ENCODE results near the gene TIAM2.

The TIAM2 gene

DNA sequence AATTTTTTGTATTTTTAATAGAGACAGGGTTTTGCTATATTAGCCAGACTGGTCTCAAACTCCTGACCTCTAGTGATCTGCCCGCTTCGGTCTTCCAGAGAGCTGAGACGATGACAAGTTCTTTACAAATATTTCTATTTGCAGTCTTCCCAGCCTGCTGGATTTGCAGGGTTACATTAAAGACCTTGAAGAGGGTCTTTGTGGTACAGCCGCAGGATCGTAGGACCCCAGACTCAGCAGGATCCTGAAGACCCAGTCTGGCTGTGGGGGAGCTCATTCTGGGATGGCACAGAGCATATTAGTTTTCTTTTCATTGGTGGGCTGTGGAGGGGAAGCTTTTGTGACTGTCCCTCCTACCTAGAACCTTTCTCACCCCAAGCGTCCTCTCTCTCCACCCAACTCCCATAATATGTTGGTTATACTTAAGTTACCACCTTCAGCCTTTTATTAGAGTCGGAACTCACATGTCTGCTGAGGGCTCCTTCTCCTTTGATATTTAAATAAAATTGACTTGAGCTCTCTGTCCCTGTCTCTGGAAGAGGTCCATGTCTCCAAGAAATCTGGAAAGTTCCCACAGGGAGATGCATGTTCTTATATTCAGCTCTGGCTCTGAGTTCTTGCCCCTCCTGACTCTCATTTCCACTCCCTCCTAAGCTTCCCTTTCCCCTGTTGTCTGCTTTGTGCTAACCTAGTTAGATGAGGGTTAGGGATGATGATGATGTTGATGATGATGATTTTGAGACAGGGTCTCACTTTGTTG, 72.0 kb downstream of the TIAM2 start:
- no peak for DNase-seq (ENCODE audit: low read depth)
- TF ChIP-seq, protein P1, sequence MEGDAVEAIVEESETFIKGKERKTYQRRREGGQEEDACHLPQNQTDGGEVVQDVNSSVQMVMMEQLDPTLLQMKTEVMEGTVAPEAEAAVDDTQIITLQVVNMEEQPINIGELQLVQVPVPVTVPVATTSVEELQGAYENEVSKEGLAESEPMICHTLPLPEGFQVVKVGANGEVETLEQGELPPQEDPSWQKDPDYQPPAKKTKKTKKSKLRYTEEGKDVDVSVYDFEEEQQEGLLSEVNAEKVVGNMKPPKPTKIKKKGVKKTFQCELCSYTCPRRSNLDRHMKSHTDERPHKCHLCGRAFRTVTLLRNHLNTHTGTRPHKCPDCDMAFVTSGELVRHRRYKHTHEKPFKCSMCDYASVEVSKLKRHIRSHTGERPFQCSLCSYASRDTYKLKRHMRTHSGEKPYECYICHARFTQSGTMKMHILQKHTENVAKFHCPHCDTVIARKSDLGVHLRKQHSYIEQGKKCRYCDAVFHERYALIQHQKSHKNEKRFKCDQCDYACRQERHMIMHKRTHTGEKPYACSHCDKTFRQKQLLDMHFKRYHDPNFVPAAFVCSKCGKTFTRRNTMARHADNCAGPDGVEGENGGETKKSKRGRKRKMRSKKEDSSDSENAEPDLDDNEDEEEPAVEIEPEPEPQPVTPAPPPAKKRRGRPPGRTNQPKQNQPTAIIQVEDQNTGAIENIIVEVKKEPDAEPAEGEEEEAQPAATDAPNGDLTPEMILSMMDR (IDR thresholded peaks at IDR 0.05; ENCODE audit: low read depth, low read length, missing control alignments): no peak
- H3K4me3 ChIP-seq (ENCODE audit: low read depth, low read length): no peak overlapping the region

- H3K4me3 ChIP-seq (ENCODE audit: low read depth, low read length): no peak overlapping the region
- no peak for DNase-seq (ENCODE audit: low read depth)
- TF ChIP-seq, protein P1 (IDR thresholded peaks at IDR 0.05; ENCODE audit: low read depth, low read length, missing control alignments): no peak
These were observed 73.0 kb downstream of the TIAM2 start for GRCh38 chr6:155067956-155068615.

- DNase-seq (ENCODE audit: low read depth): no peak
- TF ChIP-seq, protein P1 (IDR thresholded peaks at IDR 0.05; ENCODE audit: low read depth, low read length, missing control alignments): no peak
- H3K4me3 ChIP-seq (ENCODE audit: low read depth, low read length): no peak overlapping the region
These were observed 74.4 kb downstream of the TIAM2 start for GRCh38 chr6:155069543-155069942.

GRCh38 chr6:155075930-155076695, 81.0 kb downstream of the TIAM2 start:
- peak; percentile 7 for DNase-seq (ENCODE audit: low read depth)
- TF ChIP-seq, protein P1 (IDR thresholded peaks at IDR 0.05; ENCODE audit: low read depth, low read length, missing control alignments): no peak

GRCh38 chr6:155077331-155077730, 82.2 kb downstream of the TIAM2 start:
- no peak for DNase-seq (ENCODE audit: low read depth)
- TF ChIP-seq, protein P1 (IDR thresholded peaks at IDR 0.05; ENCODE audit: low read depth, low read length, missing control alignments): no peak
- no peak overlapping the region for H3K4me3 ChIP-seq (ENCODE audit: low read depth, low read length)

More at GRCh38 chr6:155075930-155076695, 81.0 kb downstream of the TIAM2 start:
- no peak overlapping the region for H3K4me3 ChIP-seq (ENCODE audit: low read depth, low read length)

GRCh38 chr6:155077784-155078183, 82.7 kb downstream of the TIAM2 start:
- DNase-seq (ENCODE audit: low read depth): no peak
- TF ChIP-seq, protein P1 (IDR thresholded peaks at IDR 0.05; ENCODE audit: low read depth, low read length, missing control alignments): no peak
- no peak overlapping the region for H3K4me3 ChIP-seq (ENCODE audit: low read depth, low read length)
